Adipose tissue (tissue), 3 donors: ENCODE results near the gene C1QTNF5. TPM values are rescaled to one million over a fixed set of nuclear protein-coding genes. Genes with fewer than 3 reads are reported as not detected.

Experiments used
- H3K27ac ChIP-seq: one replicate; pipeline ENCODE4 v1.5.1; 2013; ENCODE audit warnings: low read depth, low read length
- WGBS, 3 donors: extraction: QIAGEN DNeasy Blood & Tissue Kit; methylation state at CpG; one replicate each; pipeline ENCODE4 v1.1.7; 2013; 5-methylcytosine and 5-hydroxymethylcytosine counted together
- polyA plus RNA-seq, 3 donors: library from polyadenylated mRNA; stranded (reverse); fragments of 200-250 nt; gene quantifications; one replicate each; pipeline ENCODE4 v1.2.3, GENCODE V29; 2013
- donor health status: healthy with polysubstance abuse.
- donor health status: Bipolar disorder and iron deficiency.
- donor health status: healthy.

C1QTNF5 gene
- polyA plus RNA-seq, 3 donors: 13.1 to 45.3 (median 26.5) TPM

DNA sequence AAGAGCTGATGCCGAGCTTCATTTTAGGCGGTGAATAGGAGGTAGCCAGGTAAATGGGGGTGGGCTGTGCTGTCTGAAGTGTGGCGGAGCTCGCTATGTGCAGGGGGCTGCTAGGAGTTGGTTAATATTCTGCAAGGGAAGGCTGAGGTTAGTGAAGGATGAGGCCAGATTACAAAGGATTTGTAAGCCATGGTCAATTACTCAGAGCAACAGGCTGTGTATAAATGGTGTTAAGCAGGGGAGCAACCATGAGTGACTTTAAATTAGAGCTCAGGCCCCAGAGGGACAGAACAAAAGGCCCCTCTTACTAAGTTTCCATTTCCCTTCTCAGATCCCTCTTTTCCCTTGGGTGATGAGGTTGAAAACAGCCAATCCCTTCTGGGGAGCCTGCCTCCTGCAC lies 16.5 kb downstream of the C1QTNF5 start:
- 49 to 68% (median 57%) methylated on average over 4 of the region's 4 CpGs for WGBS, 3 donors
- no peak overlapping the region for H3K27ac ChIP-seq

DNA sequence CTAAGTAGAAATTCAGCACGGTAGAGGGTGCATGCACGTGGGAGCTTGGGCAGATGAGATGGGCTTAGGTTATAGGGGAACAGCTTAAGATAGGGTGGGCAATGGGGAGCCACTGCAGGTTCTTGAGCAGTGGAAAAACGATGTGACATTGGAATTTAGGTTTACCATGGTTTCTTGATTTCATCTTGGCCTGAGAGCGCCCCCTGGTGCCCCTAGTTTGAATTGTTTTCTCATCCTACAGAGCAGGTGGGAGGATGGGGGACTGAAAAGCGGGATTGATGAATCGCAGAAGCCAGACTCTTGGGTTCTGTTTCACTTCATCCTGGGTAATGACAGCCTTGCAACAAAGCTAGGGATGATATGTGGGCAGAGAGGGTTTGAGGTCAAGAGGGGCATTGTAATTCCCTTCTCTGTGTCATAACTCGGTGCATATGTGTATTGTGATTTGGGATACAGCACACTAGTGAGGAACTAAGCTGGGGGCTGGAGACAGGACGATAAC lies 17.1 kb downstream of the C1QTNF5 start:
- 17 to 20% (median 18%) methylated on average over 8 of the region's 8 CpGs for WGBS, 3 donors
- no peak overlapping the region for H3K27ac ChIP-seq

DNA sequence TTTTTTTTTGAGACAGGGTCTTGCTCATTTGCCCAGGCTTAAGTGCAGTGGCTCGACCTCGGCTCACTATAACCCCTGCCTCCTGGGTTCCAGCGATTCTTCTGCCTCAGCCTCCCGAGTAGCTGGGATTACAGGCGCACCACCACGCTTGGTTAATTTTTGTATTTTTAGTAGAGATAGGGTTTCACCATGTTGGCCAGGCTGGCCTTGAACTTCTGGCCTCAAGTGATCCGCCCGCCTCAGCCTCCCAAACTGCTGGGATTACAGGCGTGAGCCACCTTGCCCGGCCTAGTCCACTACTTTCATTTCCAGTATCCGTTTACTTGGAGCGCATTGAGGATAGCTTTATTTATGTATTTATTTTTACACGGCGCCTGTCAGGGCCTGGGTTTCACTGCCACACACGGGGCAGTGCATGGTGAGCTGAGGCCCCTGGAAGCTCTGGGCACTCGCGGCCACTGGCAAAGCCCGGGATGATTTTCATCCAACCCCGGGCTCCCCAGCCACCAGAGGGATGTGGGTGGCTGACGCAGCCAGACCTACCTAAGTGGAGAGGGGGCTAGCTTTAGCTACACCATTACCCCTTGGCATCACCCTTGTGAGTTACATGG lies 17.7 kb downstream of the C1QTNF5 start:
- WGBS, 3 donors: 84 to 86% (median 85%) methylated on average over 20 of the region's 20 CpGs
- H3K27ac ChIP-seq: no peak overlapping the region

DNA sequence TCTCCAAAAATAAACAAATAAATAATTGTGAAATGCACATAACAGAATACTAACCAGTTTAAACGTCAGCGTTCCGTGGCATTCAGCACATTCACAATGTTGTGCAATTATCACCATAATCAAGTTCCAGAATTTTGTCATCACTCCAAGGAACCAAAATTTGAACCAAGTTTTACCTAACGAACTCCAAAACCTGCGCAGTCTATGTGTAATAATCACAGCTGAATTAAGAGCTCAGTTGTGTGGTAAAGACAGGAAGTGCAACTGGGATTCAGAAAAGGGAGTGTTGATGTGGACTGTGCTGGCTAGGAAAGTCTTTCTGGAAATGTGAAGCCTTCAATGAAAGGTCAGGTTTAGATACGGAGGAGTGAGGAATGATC lies 18.3 kb downstream of the C1QTNF5 start:
- 37 to 61% (median 43%) methylated on average over 6 of the region's 6 CpGs for WGBS, 3 donors
- H3K27ac ChIP-seq: no peak overlapping the region

DNA sequence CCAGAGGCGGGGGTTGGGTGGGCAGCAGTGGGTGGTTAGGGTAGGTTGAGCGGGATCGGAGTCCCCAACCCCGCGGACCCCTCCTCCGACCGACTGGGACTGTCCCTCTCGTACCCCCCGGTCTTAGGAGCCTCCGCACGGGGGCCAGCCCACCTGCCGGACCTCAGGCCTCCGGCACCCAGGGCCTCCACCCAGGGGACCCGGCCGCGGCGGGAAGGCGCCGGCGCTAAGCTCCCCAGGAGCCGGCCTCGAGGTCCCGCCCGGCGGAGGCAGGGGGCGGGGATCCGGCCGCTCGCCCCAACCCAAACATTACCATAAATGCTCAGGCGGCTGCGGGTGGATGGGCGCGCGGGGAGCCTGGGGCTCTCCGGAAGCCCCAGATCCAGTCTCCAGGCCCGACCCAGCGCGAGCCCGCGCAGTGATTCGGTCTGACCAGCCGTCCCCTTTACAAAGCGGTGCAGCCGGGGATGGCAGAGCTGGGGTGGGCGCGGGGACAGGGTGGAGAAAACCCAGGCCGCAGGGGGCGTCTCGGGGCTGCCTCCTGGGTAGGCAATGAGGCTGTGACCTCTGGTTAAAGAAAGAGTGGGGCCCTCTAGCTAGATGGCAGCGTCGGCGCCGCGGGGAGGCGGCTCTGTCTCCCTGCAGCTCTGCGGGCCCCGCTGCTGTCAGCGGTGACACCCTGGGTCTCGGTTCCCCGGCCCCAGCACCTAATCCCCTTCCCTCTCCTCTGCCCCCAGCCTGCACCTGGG lies 19.7 kb downstream of the C1QTNF5 start:
- 1 to 4% (median 3%) methylated on average over 42 to 60 of the region's 60 CpGs for WGBS, 3 donors
- peak overlapping the region; percentile 44 for H3K27ac ChIP-seq

DNA sequence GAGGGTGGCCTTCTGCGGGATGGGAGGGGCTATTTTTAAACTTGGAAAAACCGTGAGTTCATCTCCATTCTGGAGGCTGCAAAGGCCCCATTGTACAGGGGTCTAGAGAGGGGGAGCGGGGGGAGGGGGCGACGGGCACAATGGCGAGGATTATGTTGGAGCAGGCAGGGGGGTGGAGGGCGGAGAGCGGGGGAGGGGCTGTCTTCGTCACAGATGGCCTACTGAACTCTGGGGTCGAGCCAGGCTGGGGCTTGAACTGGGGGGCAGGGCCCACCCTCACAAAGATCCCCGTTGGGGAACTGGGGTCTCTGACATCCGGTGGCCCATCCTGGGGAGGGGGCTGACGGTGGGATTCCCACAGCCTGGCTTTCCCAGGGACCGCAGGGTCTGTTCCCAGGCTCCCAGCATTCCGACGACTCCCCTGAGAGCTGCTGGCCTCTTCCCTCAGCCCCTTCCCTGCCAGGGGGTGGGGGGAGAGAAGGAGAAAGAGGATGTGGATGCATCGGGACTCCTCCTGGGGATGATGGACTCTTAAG lies 20.4 kb downstream of the C1QTNF5 start:
- 34 to 62% (median 36%) methylated on average over 14 to 17 of the region's 17 CpGs for WGBS, 3 donors
- H3K27ac ChIP-seq: peak overlapping the region; percentile 44

DNA sequence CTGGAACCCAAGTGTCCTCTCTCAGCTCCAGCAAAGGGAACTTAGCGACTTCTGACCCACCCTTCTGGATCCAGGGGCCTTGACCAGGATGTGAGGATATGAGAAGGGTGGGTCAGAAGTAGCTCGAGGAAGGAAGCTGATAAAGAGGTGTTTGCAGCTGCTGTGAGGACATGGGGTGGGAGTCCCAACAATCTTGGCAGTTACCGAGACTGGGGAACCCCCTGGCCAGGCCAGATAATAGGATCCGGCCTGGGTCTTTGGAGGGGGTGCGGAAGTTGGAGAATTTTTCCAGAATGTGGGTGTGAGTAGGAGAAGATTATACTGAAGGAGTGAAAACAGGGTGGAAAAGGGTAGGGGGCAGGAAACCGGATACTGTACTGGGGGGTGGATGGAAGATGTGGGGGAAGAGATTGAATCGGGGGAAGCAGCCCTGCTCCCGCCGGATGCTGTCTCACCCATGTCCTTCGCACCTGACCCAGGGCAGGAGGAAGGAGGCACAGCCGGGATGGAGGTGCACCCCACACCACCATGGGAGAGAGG lies 20.9 kb downstream of the C1QTNF5 start:
- H3K27ac ChIP-seq: peak overlapping the region; percentile 53
- WGBS, 3 donors: 48 to 84% (median 51%) methylated on average over 11 of the region's 11 CpGs

DNA sequence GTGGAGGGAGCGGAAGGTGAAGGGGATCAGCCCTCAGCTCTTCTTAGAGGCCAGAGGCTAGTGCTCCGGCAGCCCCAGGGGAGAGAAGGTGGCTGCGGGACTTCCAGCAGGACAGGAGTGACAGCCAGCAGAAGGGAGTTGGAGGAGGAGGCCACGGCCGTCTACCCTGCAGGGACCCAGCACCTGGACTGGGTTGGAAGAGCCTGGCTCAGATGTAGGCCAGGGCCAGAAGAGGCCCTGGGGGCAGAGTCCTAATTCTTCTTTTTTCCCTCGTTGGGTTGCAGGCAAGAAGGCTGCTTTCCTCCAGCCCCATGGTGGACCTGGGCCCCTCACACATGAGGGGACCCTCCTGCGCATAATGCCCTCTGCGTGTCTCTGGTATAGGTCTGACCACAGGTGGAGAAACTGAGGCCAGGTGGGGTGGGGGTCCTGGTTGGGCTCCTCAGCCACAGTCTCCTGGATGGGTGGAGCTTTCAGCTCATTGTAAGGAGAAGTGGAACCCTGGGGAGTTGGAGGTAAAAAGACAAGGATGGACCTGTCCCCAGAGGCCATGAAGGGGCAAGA lies 21.5 kb downstream of the C1QTNF5 start:
- H3K27ac ChIP-seq: peak overlapping the region; percentile 53
- 71 to 90% (median 75%) methylated on average over 7 to 8 of the region's 8 CpGs for WGBS, 3 donors

DNA sequence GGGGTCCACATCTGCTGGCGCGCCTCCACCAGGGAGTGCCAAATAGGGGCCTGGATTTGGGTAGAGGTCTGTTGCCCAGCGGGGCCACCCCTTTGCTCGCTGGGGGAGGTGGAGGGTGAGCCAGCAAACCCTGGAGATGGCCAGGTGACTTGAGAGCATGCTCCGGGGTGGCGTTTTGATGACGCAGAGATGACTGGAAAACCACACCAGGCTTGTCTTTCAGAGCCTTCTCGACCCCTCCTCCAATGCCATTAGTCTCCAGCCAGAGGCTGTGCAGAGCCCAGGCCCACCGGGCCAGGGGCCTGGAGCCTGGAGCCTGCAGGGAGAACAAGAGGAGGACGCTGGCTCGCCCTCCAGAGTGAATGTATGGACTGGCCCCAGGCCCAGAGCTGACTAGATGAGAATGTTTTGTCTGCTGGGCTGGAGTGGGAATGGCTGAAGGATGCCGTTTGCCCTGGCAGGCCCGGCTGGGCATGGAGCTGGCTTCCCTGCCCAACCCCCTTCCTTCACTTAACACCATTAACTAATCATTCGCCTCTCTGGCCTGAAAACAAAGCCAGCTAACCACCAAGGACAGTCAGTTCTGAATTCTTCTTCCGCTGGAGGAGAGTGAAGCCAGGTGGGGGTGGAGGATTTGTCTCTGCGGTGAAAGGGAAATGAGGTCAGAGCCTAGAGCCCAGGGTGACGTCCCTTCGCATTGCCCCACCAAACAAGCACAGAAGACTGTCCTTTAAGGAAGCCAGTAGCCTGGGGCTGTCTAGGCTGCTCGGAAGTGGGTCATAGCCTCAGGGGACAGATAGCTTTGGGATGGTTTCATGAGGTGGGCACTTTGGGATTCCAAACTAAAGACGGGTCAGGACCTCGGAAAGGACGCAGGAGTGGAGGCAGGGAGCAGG lies 22.2 kb downstream of the C1QTNF5 start:
- 54 to 69% (median 58%) methylated on average over 22 of the region's 22 CpGs for WGBS, 3 donors
- H3K27ac ChIP-seq: no peak overlapping the region

DNA sequence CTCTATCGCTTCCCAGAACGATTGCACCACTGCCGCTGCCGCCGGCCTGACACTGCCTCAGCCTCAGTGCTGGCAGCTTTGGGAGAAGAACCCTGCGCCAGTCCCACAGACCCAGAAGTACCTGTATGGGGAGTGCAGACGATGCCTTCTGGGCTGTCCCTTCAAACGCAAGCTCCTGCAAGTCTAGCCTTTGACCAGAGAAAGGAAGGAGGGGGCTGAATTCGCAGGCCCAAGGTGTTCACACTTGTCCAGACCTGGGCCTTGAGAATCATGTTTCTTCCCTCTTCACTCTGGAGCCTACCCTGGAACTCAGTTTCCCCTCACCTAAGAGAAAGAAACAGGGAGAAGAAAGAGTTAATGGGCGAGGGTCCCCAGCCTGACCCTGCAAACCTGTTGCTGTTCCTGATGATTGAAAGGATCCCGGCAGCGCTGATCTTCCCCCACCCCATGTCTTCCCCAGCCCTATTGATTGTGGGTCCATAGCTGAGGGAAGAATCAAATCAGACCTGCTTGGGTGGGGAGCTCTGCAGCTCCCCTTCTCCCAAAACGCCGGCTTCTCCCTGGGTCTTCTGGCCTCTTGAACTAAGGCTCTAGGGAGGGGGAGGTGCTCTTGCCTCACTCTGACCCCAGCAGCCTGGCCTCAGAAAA lies 23.0 kb downstream of the C1QTNF5 start:
- WGBS, 3 donors: 53 to 77% (median 57%) methylated on average over 14 of the region's 14 CpGs

DNA sequence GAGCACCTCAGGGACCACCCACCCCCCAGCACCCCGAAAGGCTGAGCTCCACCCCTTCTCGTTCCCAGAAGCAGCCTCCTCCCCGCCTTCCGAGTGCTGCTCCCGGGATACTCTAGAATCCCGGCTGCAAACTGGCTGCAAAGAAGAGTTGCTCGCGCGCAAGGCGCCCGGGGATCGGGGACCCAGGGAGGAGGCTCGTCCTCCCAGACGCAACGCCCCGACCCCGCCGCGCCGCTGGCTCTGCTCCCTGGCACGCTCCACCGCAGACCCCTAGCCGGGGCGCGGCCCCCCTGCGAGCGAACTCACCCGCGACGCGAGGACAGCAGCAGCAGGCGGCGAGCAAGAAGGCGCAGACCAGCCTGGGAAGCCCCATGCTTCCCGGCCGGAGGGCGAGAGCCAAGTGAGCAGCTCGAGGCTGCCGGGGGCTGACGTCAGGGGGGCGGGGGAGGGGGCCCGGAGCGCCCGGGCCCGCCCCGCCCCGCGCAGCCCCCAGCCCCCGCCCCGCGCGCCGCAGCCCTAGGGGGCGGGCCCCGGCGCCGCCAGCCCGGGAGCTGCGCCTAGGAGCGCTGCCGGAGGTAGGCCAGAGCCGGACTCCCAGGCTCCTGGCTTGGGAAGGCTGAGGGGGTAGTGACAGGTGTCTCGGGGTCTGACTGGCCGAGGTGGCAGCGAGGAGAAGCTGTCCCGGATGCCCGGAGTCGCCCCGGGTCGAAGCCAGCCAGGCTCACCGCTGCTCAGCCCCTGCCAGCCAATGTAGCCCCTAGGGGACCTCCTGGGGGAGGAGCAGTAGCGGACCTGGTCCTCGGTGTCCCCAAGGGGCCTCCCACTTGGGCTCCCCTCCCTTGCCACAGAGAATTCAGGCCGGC lies 23.7 kb downstream of the C1QTNF5 start, which contains the start of gene MCAM:
Gene MCAM (minus strand): TSS at position 402 of the 863 bp plus-strand sequence. CDS start 29 bp downstream, at position 373.
- H3K27ac ChIP-seq: peak within 1 kb of the TSS; percentile 39
- WGBS, 3 donors: 2 to 5% (median 3%) methylated on average over 58 to 74 of the region's 74 CpGs

More for the DNA sequence above, 23.0 kb downstream of the C1QTNF5 start:
- no peak overlapping the region for H3K27ac ChIP-seq

DNA sequence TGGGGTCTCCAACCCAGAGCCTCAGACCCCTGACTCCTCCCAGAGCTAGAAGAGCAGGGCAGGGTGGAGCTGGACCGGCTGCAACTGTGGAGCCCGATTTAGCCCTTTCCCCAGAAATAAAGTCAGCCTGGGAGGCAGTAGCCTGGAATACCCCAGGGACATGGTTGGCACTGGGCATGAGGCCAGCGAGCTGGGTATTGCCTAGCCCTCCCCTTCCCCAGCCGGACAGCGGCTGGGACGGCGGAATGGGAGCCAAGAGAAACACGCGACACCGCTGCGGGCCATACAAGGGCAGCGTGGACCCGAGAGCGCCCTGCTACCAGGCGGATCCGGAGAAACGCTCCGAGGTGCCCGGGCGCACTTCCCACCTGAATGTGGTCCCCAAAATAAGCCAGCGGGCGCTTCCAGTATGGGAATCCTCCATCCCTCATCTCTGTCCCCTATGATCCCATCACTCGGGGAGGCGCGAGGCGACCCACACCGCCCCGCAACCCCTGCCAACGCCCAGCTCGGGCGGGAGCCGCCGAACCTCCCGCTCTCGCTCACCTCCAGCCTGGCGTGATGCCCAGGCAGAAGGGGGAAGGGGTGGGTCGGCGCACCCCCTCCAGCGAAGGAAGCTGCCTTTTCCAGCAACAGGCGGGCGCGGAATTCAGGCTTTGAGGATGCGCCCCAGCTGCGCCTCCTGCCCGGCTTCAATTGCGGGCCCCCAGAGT lies 24.5 kb downstream of the C1QTNF5 start:
- peak overlapping the region; percentile 39 for H3K27ac ChIP-seq
- WGBS, 3 donors: 0 to 1% (median 1%) methylated on average over 33 to 46 of the region's 46 CpGs

DNA sequence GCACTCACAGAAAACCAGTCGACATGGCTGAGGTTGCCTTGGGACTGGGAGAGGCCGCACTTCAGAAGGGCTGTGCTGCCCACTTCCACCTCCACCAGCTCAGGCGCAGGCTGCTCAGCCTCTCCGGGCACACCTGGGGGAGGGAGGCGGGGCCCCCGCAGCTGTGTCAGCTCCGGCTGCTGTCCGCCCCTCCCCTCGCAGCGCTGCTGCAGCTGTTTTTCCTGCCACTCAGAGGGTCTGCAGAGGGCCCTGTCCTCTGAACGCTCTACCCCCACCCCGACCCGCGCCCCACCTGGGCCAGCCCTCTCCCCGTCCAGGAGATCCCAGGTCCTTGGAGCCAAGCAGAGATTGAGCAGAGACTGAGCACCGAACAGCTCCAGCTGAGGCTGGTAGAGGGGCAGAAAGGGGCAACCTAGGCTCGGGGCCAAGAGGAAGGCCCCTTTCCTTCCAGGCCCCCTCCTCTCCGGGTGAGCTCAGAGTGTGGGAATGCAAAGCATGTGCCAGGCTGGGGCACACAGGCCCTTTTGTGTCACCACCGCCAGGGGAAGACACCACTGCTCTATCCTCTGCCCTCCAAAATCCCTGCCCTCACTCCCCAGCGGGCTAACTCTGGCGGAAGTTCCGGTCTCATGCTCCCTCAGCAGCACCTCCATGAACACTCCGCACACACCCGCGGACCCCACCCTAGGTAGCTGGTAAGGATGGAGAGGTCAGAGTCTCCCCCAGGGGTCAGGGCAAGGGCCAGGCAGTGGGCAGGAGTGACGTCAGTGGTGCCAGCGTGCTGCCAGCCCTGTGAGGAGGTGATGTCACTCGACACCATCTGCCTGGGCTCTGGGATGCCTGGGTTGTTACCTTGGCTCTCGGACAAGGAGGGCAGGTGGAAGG lies 25.3 kb downstream of the C1QTNF5 start:
- H3K27ac ChIP-seq: no peak overlapping the region
- 5 to 13% (median 11%) methylated on average over 26 to 29 of the region's 29 CpGs for WGBS, 3 donors

DNA sequence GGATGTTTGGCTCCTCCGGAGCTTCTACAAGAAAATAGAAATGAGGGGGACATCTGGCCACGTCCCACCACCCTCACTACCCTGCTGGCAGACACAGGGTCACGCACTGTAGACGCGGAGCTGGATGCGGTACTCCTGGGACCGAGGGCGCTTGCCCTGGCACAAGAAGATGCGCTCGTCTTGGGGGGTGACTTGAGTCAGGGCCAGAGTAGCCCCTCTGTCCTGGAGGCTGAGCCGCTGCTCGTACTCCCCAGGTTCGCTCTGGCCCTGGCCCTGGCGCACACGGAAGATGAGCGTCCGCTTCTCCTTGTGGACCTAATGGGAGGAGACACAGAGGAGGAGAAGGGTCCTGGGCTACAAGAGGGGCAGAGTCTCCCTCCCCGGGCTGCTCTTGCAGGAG lies 26.0 kb downstream of the C1QTNF5 start:
- 59 to 76% (median 63%) methylated on average over 18 of the region's 18 CpGs for WGBS, 3 donors
- no peak overlapping the region for H3K27ac ChIP-seq

DNA sequence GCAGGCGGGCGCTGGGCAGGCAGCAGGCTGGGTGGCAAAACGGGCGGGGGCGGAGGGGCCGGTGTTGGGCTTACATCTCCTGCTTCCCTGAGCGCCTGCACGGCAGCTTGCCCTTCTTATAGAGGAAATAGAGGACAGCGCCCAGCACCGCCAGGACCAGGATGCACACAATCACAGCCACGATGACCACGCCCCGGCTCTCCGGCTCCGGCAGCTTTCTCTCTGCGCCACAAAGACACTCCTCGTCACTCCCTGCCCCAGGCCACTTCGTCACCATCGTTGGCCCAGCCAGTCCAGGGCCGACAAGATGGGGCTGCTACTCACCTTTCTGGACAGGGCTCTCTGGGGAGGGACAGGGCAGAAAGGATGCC lies 30.0 kb downstream of the C1QTNF5 start:
- WGBS, 3 donors: 79 to 85% (median 80%) methylated on average over 20 of the region's 20 CpGs
- H3K27ac ChIP-seq: no peak overlapping the region
